ENCODE measurements around the gene PSMD3. TPM values are rescaled to one million over a fixed set of nuclear protein-coding genes. Genes with fewer than 3 reads are reported as not detected.

Gene PSMD3
- total and polyA plus RNA-seq, 9 of the 15 experiments (the other 6 are each of a cell fraction or from before 2014, with no cell fraction given): 2.0 to 251 (median 135) TPM

GRCh38 chr17:39979893-39980350, 685 bp upstream of the PSMD3 start (continued):
- TF ChIP-seq MTA2 (IDR thresholded peaks at IDR 0.05; ENCODE audit: low read depth) (peak; percentile 15; the same call in 1 of the 2 replicates), MCM3 (IDR thresholded peaks at IDR 0.05) (no peak), NRF1 (conservative IDR thresholded peaks at IDR 0.05 in 1 of 2, IDR thresholded peaks at IDR 0.05 in 1 of 2) (no peak), ZNF766 (CRISPR knock-in tag; conservative IDR thresholded peaks at IDR 0.05) (no peak), NFRKB (IDR thresholded peaks at IDR 0.05; ENCODE audit: low read depth) (peak; percentile 76; the same call in 1 of the 2 replicates), TFAM (CRISPR knock-in tag; conservative IDR thresholded peaks at IDR 0.05) (no peak), ARID1B (IDR thresholded peaks at IDR 0.05) (peak; percentile 73), MIER1 (IDR thresholded peaks at IDR 0.05; ENCODE audit: low read depth) (no peak), SMARCA5 (IDR thresholded peaks at IDR 0.05) (peak; percentile 73; the same call in 1 of the 2 replicates), PTBP1 (IDR thresholded peaks at IDR 0.05; ENCODE audit: low read depth, low read length) (no peak), ZNF239 (CRISPR knock-in tag; IDR thresholded peaks at IDR 0.05) (no peak), MBD2 (IDR thresholded peaks at IDR 0.05; ENCODE audit: borderline replicate concordance, low read depth) (peak; percentile 30; the same call in 1 of the 2 replicates), TRIM24 (IDR thresholded peaks at IDR 0.05) (peak in 1 of 2 experiments; percentile 32; a peak in 1 of 4 replicates), MTA3 (IDR thresholded peaks at IDR 0.05; ENCODE audit: borderline replicate concordance) (0 out of 2 replicates have a peak, but pooled peaks have one; percentile 17), SMARCC2 (IDR thresholded peaks at IDR 0.05; ENCODE audit: low read depth) (peak; percentile 73; the same call in 1 of the 2 replicates), LARP7 (IDR thresholded peaks at IDR 0.05) (peak; percentile 42; the same call in 1 of the 2 replicates), KLF1 (tag; IDR thresholded peaks at IDR 0.05) (no peak), ZKSCAN8 (CRISPR knock-in tag; IDR thresholded peaks at IDR 0.05) (no peak), RREB1 (CRISPR knock-in tag; IDR thresholded peaks at IDR 0.05) (no peak), JUNB (CRISPR knock-in tag; conservative IDR thresholded peaks at IDR 0.05) (no peak)
- TF ChIP-seq, protein P1, sequence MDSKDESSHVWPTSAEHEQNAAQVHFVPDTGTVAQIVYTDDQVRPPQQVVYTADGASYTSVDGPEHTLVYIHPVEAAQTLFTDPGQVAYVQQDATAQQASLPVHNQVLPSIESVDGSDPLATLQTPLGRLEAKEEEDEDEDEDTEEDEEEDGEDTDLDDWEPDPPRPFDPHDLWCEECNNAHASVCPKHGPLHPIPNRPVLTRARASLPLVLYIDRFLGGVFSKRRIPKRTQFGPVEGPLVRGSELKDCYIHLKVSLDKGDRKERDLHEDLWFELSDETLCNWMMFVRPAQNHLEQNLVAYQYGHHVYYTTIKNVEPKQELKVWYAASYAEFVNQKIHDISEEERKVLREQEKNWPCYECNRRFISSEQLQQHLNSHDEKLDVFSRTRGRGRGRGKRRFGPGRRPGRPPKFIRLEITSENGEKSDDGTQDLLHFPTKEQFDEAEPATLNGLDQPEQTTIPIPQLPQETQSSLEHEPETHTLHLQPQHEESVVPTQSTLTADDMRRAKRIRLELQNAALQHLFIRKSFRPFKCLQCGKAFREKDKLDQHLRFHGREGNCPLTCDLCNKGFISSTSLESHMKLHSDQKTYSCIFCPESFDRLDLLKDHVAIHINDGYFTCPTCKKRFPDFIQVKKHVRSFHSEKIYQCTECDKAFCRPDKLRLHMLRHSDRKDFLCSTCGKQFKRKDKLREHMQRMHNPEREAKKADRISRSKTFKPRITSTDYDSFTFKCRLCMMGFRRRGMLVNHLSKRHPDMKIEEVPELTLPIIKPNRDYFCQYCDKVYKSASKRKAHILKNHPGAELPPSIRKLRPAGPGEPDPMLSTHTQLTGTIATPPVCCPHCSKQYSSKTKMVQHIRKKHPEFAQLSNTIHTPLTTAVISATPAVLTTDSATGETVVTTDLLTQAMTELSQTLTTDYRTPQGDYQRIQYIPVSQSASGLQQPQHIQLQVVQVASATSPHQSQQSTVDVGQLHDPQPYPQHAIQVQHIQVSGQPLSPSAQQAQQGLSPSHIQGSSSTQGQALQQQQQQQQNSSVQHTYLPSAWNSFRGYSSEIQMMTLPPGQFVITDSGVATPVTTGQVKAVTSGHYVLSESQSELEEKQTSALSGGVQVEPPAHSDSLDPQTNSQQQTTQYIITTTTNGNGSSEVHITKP (IDR thresholded peaks at IDR 0.05; ENCODE audit: partially characterized antibody): peak; percentile 96
- TF ChIP-seq, protein P2, sequence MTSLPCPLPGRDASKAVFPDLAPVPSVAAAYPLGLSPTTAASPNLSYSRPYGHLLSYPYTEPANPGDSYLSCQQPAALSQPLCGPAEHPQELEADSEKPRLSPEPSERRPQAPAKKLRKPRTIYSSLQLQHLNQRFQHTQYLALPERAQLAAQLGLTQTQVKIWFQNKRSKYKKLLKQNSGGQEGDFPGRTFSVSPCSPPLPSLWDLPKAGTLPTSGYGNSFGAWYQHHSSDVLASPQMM (CRISPR knock-in tag; IDR thresholded peaks at IDR 0.05): no peak

All from K562 (cell line).